H7 (cell line): Measurements from ENCODE around the gene FLYWCH1. TPM values are rescaled to one million over a fixed set of nuclear protein-coding genes. Genes with fewer than 3 reads are reported as not detected.

Experiments used
- DNase-seq: peaks from one replicate; pipeline ENCODE4 v3.0.0; 2012
- H3K27me3 ChIP-seq: 2 replicates; pipeline ENCODE4 v1.6.0; 2011; ENCODE audit warnings: mild to moderate bottlenecking, low read length; ENCODE audit not compliant: control insufficient read depth, insufficient read depth
- H3K36me3 ChIP-seq: replicated peaks from 2 replicates; pipeline ENCODE4 v1.5.1; 2011; ENCODE audit warnings: low read length; ENCODE audit not compliant: control insufficient read depth, insufficient read depth
- H3K4me3 ChIP-seq: 2 replicates; pipeline ENCODE4 v1.5.1; 2011; ENCODE audit warnings: low read depth, mild to moderate bottlenecking, control low read depth, low read length, moderate library complexity; ENCODE audit not compliant: insufficient read depth
- total RNA-seq: library from RNA; depleted of rRNA; stranded (reverse); fragments of >200 nt; shearing (Covaris generic); gene quantifications from 2 replicates; pipeline ENCODE4 v1.2.3, GENCODE V29; 2014

The FLYWCH1 gene
- total RNA-seq, 1 experiment from 2014 or later: 22.7 TPM

DNA sequence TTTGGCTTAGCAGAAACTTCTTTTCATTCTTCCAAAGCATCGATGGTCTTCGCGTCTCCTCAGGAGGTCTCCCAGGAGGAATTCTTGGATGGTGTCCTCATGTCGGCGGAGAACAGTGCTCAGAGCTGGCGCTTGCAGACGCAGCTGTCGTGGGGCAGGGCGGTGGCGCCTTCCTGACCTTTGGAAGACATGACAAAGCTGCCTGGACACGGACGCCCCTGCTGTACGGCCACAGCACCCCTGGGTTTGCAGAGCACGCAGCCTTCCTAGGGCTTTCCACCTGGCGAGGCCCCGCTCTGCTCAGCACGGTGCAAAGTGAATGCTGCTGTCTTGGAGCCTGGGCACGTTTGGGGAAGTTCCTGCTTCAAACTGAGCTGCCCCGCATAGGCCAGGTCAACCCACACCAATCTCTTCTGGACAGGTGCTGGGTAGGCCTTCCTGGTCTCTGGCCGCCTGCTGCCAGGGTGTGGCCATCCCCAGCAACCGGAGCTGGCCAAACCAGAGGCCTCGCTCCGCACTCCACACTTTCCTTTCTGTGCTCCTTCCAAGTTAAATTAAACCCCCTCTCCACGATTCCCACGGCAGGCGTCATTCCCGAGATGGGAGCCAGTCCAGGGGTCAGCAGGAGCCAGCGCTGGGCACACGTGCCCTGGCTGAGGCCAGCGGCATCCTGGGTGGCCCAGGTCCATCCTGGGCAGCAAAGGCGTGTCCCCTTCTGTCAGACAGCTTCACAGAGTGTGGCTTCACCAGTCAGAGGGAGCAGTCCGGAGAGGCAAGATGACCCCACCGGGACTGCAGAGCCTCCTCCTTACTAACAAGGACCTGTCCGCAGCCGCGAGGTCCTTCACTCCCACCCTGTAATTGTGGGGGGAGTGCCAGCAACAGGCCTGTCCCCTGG is 37.3 kb downstream of the FLYWCH1 start:
- no peaks in the 10 kb centered on the region for H3K27me3 ChIP-seq
- DNase-seq: peak; percentile 33
- no peaks in the 10 kb centered on the region for H3K36me3 ChIP-seq
- H3K4me3 ChIP-seq: no peak overlapping the region

DNA sequence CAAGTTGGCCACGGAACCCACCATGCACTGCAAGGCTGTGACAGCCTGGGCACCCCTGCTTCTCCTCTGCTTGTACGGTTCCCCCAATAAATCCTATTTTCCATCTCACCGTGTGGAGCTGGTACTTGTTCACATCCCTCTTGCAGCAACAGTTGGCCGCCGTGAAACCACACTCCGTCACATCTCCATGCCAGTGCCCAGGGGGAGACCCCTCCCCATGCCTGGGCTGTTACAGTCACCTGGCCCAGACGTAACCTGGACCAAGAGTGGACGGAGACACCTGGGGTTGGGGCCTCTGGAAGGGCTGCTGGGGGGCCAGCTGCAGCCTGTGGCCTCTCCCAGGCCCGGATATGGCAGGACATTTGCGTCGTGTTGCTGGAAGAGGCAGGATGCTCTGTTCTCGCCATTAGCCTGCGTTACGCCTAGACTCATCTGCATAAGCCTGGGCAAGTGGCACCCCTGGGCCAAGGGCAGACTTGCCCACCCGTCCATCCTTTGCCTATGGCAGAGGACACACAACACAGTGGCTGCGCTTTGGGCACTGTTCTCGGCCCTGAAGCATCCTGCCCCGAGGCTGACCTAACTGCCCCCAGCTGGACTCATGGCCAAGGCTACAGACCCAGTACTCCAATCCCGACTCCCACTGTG is 38.1 kb downstream of the FLYWCH1 start:
- H3K4me3 ChIP-seq: no peak overlapping the region
- H3K36me3 ChIP-seq: no peaks in the 10 kb centered on the region
- DNase-seq: peak; percentile 30
- H3K27me3 ChIP-seq: no peaks in the 10 kb centered on the region

- no peaks in the 10 kb centered on the region for H3K27me3 ChIP-seq
- no peaks in the 10 kb centered on the region for H3K36me3 ChIP-seq
- no peak overlapping the region for H3K4me3 ChIP-seq
- peak; percentile 26 for DNase-seq
Measured at GRCh38 chr16:2950353-2950724, 38.6 kb downstream of the FLYWCH1 start.

- DNase-seq: peak; percentile 41
- H3K36me3 ChIP-seq: no peaks in the 10 kb centered on the region
- no peaks in the 10 kb centered on the region for H3K27me3 ChIP-seq
- no peak overlapping the region for H3K4me3 ChIP-seq
Measured at GRCh38 chr16:2950773-2951172, 39.0 kb downstream of the FLYWCH1 start.

DNA sequence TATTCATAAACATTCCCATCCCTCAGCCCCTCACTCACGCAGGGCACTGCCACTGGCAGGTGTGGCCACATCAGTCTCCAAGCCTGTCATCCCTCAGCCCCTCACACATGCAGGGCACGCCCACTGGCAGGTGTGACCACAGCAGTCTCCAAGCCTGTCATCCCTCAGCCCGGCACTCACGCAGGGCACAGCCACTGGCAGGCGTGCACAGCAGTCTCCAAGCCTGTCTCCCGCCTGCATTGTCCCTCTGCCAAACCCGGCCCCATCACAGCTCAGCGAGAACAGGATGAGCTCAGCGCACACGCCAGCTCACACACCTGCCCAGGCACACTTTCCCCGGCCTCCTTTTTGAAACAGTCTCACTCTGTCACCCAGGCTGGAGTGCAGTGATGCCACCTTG is 40.9 kb downstream of the FLYWCH1 start:
- Histone ChIP-seq H3K27me3 (no peaks in the 10 kb centered on the region), H3K36me3 (no peaks in the 10 kb centered on the region), H3K4me3 (no peak overlapping the region)
- no peak for DNase-seq

DNA sequence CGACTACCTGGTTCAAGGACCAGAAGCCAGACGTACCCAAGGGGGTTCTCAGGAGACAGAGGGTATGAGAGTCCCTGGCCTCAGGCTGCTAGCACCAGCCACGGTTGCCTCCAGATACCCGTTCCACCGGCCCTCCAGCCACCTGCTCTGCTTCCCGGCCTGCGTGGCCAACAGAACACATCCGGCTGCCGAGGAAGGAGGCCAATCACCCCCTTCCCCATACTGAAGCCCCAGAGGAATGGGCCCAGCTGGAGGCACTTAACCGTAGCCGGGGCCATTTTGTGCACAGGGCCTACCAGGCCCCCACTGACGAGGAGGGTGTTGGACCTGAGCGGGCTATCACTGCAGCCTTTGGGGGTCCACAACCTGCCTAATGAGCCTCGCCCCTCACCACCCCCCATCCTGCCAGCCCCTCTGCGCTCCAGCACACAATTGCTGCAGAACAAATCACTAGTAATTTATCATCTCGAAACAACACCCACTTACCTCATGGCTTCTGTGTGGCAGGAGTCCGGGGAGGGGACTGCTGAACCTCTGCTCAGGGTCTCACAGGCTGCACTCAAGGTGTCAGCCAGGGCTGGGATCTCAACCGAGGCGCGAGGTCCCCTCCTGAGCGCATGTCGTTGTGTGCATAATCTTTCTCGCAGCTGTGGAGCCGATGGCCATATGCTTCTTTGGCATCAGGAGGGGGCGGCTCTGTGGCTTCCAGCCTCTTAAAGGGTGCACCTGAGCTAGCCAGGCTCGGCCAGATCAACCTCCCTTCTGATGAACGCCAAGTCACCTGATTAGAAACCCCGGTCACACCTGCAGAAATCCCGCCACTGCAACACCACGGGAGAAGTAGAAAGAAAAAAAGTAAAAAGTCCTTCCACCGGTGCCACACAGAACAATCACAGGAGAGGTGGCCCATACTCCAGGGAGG is 42.2 kb downstream of the FLYWCH1 start:
- DNase-seq: no peak
- H3K27me3 ChIP-seq: no peaks in the 10 kb centered on the region
- H3K36me3 ChIP-seq: no peaks in the 10 kb centered on the region
- H3K4me3 ChIP-seq: no peak overlapping the region

DNA sequence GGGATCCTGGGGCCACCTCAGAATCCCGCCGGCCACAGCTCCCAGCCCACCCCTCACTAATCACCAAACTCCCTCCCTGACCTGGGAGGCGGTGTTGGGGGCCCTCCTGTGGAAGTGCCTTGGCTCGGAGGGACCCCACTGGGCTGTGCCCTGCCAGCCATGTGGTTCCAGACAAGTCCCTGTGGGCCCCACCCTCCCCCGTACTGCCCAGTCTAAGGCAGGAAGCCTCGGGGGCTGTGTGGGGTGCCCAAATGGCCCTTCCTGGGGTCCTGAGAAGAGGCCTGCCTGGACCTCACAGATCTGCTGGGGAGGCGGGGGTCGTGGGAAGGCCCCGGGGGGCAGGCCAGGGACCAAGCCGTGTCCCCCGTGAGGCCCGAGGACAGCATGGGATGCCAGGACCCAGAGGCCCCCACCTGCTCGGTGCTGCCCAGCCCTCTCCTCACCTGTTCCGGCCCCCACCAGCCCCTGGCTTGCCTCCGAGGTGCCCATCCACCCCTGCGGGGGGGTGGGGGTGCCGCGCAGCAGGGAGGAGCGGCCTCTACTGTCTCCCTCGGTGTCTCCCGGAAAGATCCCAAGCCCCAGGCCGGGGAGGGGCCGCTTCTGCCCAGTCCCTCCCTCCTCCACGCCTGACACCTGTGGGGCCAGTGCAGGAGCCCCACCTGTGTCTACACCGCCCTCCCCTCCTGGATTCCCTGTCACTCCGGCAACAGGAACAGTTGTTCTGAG is 43.1 kb downstream of the FLYWCH1 start:
- peak; percentile 77 for DNase-seq

GRCh38 chr16:2955438-2955778 is 43.7 kb downstream of the FLYWCH1 start:
- Histone ChIP-seq H3K4me3 (no peak overlapping the region), H3K27me3 (no peaks in the 10 kb centered on the region), H3K36me3 (no peaks in the 10 kb centered on the region)
- peak; percentile 87 for DNase-seq

More for the DNA sequence above, 43.1 kb downstream of the FLYWCH1 start:
- Histone ChIP-seq H3K4me3 (no peak overlapping the region), H3K27me3 (no peaks in the 10 kb centered on the region), H3K36me3 (no peaks in the 10 kb centered on the region)

DNA sequence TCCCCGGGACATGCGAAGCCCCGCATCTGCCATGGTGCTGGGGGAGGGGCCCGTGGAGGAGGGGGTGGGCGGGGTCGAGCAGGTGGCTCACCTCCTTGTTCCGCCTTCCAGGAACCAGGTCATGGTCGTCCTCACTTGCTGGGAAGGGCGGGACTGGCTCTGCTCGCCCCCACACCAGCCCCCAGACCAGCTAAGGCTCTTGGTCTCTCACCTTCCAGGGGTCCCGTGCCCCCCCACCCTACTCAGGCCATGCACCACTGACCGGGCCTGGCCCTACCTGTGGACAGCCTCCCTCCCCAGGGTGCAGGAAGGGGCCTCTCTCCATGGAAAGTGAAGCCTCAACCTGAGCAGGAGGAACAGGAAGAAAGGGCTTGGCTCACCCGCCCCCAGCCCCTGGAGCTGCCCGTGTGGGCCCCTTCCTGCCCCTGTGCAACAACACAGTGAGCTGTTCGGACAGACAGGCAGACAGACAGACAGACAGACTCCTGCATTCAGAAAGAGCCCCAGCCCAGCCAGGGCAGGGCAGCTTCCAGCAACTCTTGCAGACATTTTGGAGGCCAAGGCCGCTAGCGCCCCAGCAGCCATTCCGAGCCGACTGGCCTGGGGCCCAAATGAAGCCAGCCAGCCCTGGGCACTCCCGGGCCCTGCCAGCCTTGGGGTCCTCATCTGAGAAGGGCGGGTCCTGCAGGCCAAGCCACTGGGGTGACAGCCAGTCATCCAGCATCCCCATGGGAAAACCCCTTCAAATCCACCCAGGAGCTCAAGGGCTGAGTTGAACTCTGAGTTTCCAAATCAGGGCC is 44.2 kb downstream of the FLYWCH1 start:
- Histone ChIP-seq H3K36me3 (no peaks in the 10 kb centered on the region), H3K27me3 (no peaks in the 10 kb centered on the region), H3K4me3 (no peak overlapping the region)
- DNase-seq: peak; percentile 80

DNA sequence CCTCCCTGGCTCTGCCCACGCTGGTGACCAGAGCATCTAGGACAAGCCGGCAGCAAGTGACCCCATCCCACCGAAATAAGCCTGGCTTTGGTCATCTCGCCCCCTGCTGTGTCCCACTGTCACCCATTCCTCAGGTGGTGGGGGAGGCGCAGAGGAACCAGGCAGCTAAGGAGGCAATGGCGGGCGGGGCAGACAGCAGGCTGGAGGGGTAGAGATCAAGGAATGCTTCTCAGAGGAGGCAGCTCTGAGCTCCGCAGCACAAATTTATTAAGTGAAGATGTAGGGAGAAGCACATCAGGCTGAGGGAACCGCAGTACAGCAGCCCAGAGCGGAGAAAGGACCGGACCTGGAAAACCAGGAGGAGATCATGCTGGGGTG is 44.8 kb downstream of the FLYWCH1 start:
- no peak overlapping the region for H3K4me3 ChIP-seq
- no peak for DNase-seq
- H3K27me3 ChIP-seq: no peaks in the 10 kb centered on the region

DNA sequence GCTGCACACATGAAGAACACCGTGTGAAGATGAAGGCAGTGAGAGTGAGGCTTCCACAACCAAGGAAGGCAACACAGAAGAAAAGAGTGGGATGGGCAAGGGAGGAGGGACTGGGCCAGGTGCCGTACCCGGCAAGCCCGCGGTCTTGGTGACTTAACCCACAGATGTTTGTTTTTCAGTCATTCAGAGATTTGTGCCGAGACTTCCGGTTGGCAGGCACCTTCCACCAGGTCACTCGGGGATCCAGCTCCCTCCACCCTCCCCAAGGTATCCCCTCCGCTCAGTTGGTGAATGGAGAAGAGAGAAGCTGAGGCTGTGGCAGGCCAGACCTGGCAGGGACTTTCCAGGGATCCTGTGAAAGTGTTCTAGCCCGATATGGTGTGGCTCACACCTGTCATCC is 47.5 kb downstream of the FLYWCH1 start:
- H3K36me3 ChIP-seq: no peaks in the 10 kb centered on the region

More for the DNA sequence above, 44.8 kb downstream of the FLYWCH1 start:
- no peaks in the 10 kb centered on the region for H3K36me3 ChIP-seq

DNA sequence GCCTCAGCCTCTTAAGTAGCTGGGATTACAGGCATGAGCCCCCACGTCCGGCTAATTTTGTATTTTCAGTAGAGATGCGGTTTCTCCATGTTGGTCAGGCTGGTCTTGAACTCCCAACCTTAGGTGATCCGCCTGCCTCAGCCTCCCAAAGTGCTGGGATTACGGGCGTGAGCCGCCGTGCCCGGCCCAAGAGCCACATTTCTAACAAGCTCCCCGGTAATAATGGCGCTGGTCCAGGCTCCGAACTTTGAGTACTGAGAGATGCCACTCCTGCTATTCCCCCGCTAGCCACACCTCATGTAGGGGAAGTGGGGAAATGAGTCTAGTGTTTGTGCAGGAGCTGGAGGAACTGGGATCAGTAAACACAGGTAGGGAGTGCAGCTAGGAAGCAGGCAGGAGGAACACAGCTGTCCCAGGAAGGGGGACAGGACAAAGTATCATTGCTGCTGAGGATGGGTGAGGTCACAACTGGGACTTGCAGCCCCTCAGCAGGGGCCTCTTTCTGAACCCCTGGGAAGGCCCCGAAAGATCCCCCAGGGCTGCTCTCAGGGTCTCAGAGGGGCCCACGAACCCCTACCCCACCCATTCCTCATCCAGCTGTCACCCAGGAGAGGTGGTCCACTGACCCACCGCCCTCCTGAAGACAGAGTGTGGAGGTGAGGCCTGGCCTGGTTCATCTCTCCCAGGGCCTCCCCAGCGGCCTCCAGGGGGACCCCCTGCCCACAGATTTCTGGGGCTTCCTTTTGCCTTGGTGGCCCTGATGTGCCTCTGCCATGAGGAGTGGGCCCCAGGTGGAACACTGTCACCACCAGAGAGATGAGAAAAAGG is 48.7 kb downstream of the FLYWCH1 start:
- DNase-seq: peak; percentile 53
- H3K4me3 ChIP-seq: no peak overlapping the region
- no peaks in the 10 kb centered on the region for H3K27me3 ChIP-seq
- H3K36me3 ChIP-seq: no peaks in the 10 kb centered on the region

More for the DNA sequence above, 47.5 kb downstream of the FLYWCH1 start:
- peak; percentile 43 for DNase-seq
- Histone ChIP-seq H3K27me3 (no peaks in the 10 kb centered on the region), H3K4me3 (no peak overlapping the region)
